PFSK-1 (cell line): ENCODE measurements around the gene OLFML2A.

Experiments used
- FOXP2 ChIP-seq: optimal IDR thresholded peaks from 2 replicates; pipeline ENCODE3; 2011; ENCODE audit warnings: borderline replicate concordance, control low read depth, inconsistent platforms; ENCODE audit not compliant: insufficient read depth; ENCODE audit errors: extremely low read length, extremely low read depth
- POLR2AphosphoS5 ChIP-seq: IDR thresholded peaks from 2 replicates; pipeline ENCODE4 v1.6.1; 2012; ENCODE audit warnings: low read depth, mild to moderate bottlenecking, control low read depth, low read length, moderate library complexity
- REST ChIP-seq, 2 experiments: IDR thresholded peaks; 2 replicates each; pipeline versions ENCODE4 v1.6.1 to v1.8.0; 2011 to 2012; ENCODE audit warnings: low read depth in 2 of 2, low read length in 2 of 2, control low read depth in 1 of 2, inconsistent platforms in 1 of 2, mild to moderate bottlenecking in 1 of 2, moderate library complexity in 1 of 2; ENCODE audit not compliant: insufficient read depth in 1 of 2
- SIN3A ChIP-seq: IDR thresholded peaks from 2 replicates; pipeline ENCODE4 v1.6.1; 2012; ENCODE audit warnings: mild to moderate bottlenecking, low read length, moderate library complexity, borderline replicate concordance; ENCODE audit not compliant: insufficient read depth
- TAF1 ChIP-seq: IDR thresholded peaks from 2 replicates; pipeline ENCODE4 v1.6.1; 2012; ENCODE audit warnings: low read length, control low read depth, borderline replicate concordance; ENCODE audit not compliant: insufficient read depth

OLFML2A gene

GRCh38 chr9:124800306-124801259 is 23.6 kb downstream of the OLFML2A start:
- TF ChIP-seq SIN3A (no peak), FOXP2 (no peak), REST (IDR thresholded peaks at IDR 0.05; ENCODE audit: insufficient read depth in 1 of 2, low read depth in 2 of 2, low read length in 2 of 2) (no peak), TAF1 (no peak), POLR2AphosphoS5 (no peak)

GRCh38 chr9:124801356-124801755 is 24.4 kb downstream of the OLFML2A start:
- TF ChIP-seq TAF1, result no peak
- TF ChIP-seq SIN3A, result no peak
- no peak for TF ChIP-seq POLR2AphosphoS5
- TF ChIP-seq REST (IDR thresholded peaks at IDR 0.05; ENCODE audit: insufficient read depth in 1 of 2, low read depth in 2 of 2, low read length in 2 of 2), result no peak
- no peak for TF ChIP-seq FOXP2

GRCh38 chr9:124802426-124802825 is 25.5 kb downstream of the OLFML2A start:
- TF ChIP-seq POLR2AphosphoS5 (no peak), FOXP2 (no peak), TAF1 (no peak), REST (IDR thresholded peaks at IDR 0.05; ENCODE audit: insufficient read depth in 1 of 2, low read depth in 2 of 2, low read length in 2 of 2) (no peak), SIN3A (no peak)

- no peak for TF ChIP-seq SIN3A
- TF ChIP-seq TAF1, result no peak
- no peak for TF ChIP-seq REST (IDR thresholded peaks at IDR 0.05; ENCODE audit: insufficient read depth in 1 of 2, low read depth in 2 of 2, low read length in 2 of 2)
- no peak for TF ChIP-seq FOXP2
- no peak for TF ChIP-seq POLR2AphosphoS5
Observed at GRCh38 chr9:124803911-124804310, 27.0 kb downstream of the OLFML2A start.

GRCh38 chr9:124805186-124805585 is 28.3 kb downstream of the OLFML2A start:
- no peak for TF ChIP-seq REST (IDR thresholded peaks at IDR 0.05; ENCODE audit: insufficient read depth in 1 of 2, low read depth in 2 of 2, low read length in 2 of 2)
- no peak for TF ChIP-seq SIN3A
- no peak for TF ChIP-seq FOXP2
- no peak for TF ChIP-seq TAF1
- no peak for TF ChIP-seq POLR2AphosphoS5
